H9 (cell line): ENCODE data around the gene ENHO. TPM values are rescaled to one million over a fixed set of nuclear protein-coding genes. Genes with fewer than 3 reads are reported as not detected.

Experiments used
- DNase-seq: peaks from one replicate; pipeline ENCODE4 v3.0.0-alpha.2; 2017
- H2AFZ ChIP-seq: one replicate; pipeline ENCODE4 v1.6.1; 2013; ENCODE audit warnings: mild to moderate bottlenecking, low read length, control low read depth, moderate library complexity
- H2AK5ac ChIP-seq: 2 replicates; pipeline ENCODE4 v1.6.1; 2013; ENCODE audit warnings: low read length, control low read depth, mixed read lengths; ENCODE audit not compliant: insufficient read length
- H2BK120ac ChIP-seq: one replicate; pipeline ENCODE4 v1.6.1; 2013; ENCODE audit warnings: low read depth, mild to moderate bottlenecking, low read length, control low read depth, inconsistent platforms; ENCODE audit not compliant: poor library complexity, severe bottlenecking
- H2BK12ac ChIP-seq: 2 replicates; pipeline ENCODE4 v1.6.1; 2013; ENCODE audit warnings: low read length, control low read depth, mixed read lengths, low read depth; ENCODE audit not compliant: insufficient read length
- H2BK15ac ChIP-seq: 2 replicates; pipeline ENCODE4 v1.6.1; 2013; ENCODE audit warnings: low read depth, low read length, control low read depth
- H2BK20ac ChIP-seq: one replicate; pipeline ENCODE4 v1.6.1; 2013; ENCODE audit warnings: low read depth, mild to moderate bottlenecking, low read length, control low read depth, inconsistent platforms; ENCODE audit not compliant: poor library complexity, severe bottlenecking
- H2BK5ac ChIP-seq: 2 replicates; pipeline ENCODE4 v1.6.1; 2013; ENCODE audit warnings: low read length, control low read depth, mixed read lengths; ENCODE audit not compliant: insufficient read length
- H3K14ac ChIP-seq: 2 replicates; pipeline ENCODE4 v1.6.1; 2013; ENCODE audit warnings: low read length, control low read depth; ENCODE audit not compliant: insufficient read depth
- H3K18ac ChIP-seq: 2 replicates; pipeline ENCODE4 v1.6.1; 2013; ENCODE audit warnings: low read depth, mild to moderate bottlenecking, mixed read lengths, low read length, control low read depth; ENCODE audit not compliant: insufficient read length
- H3K23ac ChIP-seq: 2 replicates; pipeline ENCODE4 v1.6.1; 2013; ENCODE audit warnings: low read length, control low read depth, mixed read lengths, low read depth; ENCODE audit not compliant: insufficient read length
- H3K23me2 ChIP-seq: 2 replicates; pipeline ENCODE4 v1.6.1; 2013; ENCODE audit warnings: low read depth, mild to moderate bottlenecking, mixed read lengths, low read length, control low read depth; ENCODE audit not compliant: insufficient read length, poor library complexity, severe bottlenecking
- H3K27ac ChIP-seq: 2 replicates; pipeline ENCODE4 v1.5.1; 2013; ENCODE audit warnings: low read length, control low read depth, mixed read lengths, low read depth; ENCODE audit not compliant: insufficient read length
- H3K27me3 ChIP-seq: 2 replicates; pipeline ENCODE4 v1.6.1; 2013; ENCODE audit warnings: low read length, control low read depth, inconsistent platforms; ENCODE audit not compliant: insufficient read depth
- H3K4ac ChIP-seq: 2 replicates; pipeline ENCODE4 v1.6.1; 2013; ENCODE audit warnings: low read depth, mild to moderate bottlenecking, control low read depth, inconsistent platforms, low read length, moderate library complexity
- H3K4me1 ChIP-seq: 2 replicates; pipeline ENCODE4 v1.6.1; 2013; ENCODE audit warnings: low read length, control low read depth, inconsistent platforms; ENCODE audit not compliant: insufficient read depth
- H3K4me2 ChIP-seq: 2 replicates; pipeline ENCODE4 v1.6.1; 2013; ENCODE audit warnings: low read length, control low read depth, mixed read lengths; ENCODE audit not compliant: insufficient read length, insufficient read depth
- H3K56ac ChIP-seq: 2 replicates; pipeline ENCODE4 v1.6.1; 2013; ENCODE audit warnings: low read depth, mild to moderate bottlenecking, mixed read lengths, low read length, control low read depth; ENCODE audit not compliant: insufficient read length
- H3K79me1 ChIP-seq: 2 replicates; pipeline ENCODE4 v1.6.1; 2013; ENCODE audit warnings: low read depth, mild to moderate bottlenecking, moderate library complexity, low read length, control low read depth, inconsistent platforms; ENCODE audit not compliant: insufficient read depth, poor library complexity, severe bottlenecking
- H3K79me2 ChIP-seq: 2 replicates; pipeline ENCODE4 v1.6.1; 2013; ENCODE audit warnings: low read length, control low read depth, inconsistent platforms; ENCODE audit not compliant: insufficient read depth
- H3K9ac ChIP-seq: 2 replicates; pipeline ENCODE4 v1.6.1; 2013; ENCODE audit warnings: low read length, control low read depth, mixed read lengths; ENCODE audit not compliant: insufficient read length; ENCODE audit errors: extremely low read depth
- H3K9me3 ChIP-seq: one replicate; pipeline ENCODE4 v1.6.1; 2013; ENCODE audit warnings: low read depth, low read length, inconsistent platforms; ENCODE audit not compliant: control insufficient read depth
- H3T11ph ChIP-seq: one replicate; pipeline ENCODE4 v1.6.1; 2013; ENCODE audit warnings: mild to moderate bottlenecking, low read length, control low read depth, inconsistent platforms
- H4K20me1 ChIP-seq: one replicate; pipeline ENCODE4 v1.6.1; 2013; ENCODE audit not compliant: control insufficient read depth, insufficient read length, insufficient read depth
- H4K5ac ChIP-seq: 2 replicates; pipeline ENCODE4 v1.6.1; 2013; ENCODE audit warnings: low read depth, mild to moderate bottlenecking, mixed read lengths, low read length, control low read depth; ENCODE audit not compliant: insufficient read length
- H4K8ac ChIP-seq: replicated peaks from 2 replicates; pipeline ENCODE4 v1.6.1; 2013; ENCODE audit warnings: low read length, control low read depth, mixed read lengths, low read depth; ENCODE audit not compliant: insufficient read length
- H4K91ac ChIP-seq: 2 replicates; pipeline ENCODE4 v1.6.1; 2013; ENCODE audit warnings: low read depth, mild to moderate bottlenecking, moderate library complexity, mixed read lengths, low read length, control low read depth; ENCODE audit not compliant: insufficient read length
- H3K27ac Mint-ChIP-seq, 3 experiments: 2 replicates in 2 of 3; 3 replicates in 1 of 3; pipeline ENCODE4 v1.8.0; 2020 to 2021; ENCODE audit warnings: mixed read lengths in 3 of 3, mild to moderate bottlenecking in 1 of 3, moderate library complexity in 1 of 3
- H3K27me3 Mint-ChIP-seq: 2 replicates; pipeline ENCODE4 v1.8.0; 2021; ENCODE audit warnings: low read depth, mild to moderate bottlenecking, moderate library complexity, mixed read lengths
- H3K36me3 Mint-ChIP-seq, 3 experiments: 2 replicates in 2 of 3; 3 replicates in 1 of 3; pipeline ENCODE4 v1.8.0; 2020 to 2021; ENCODE audit warnings: low read depth in 3 of 3, mixed read lengths in 3 of 3; ENCODE audit not compliant: insufficient read depth in 1 of 3
- H3K4me1 Mint-ChIP-seq, 2 experiments: 2 replicates each; pipeline ENCODE4 v1.8.0; 2020; ENCODE audit warnings: mixed read lengths in 2 of 2
- H3K4me3 Mint-ChIP-seq, 2 experiments: 2 replicates in 1 of 2; 3 replicates in 1 of 2; pipeline ENCODE4 v1.8.0; 2020 to 2021; ENCODE audit warnings: mild to moderate bottlenecking in 2 of 2, mixed read lengths in 2 of 2, moderate library complexity in 1 of 2
- H3K9me3 Mint-ChIP-seq, 2 experiments: 2 replicates in 1 of 2; 3 replicates in 1 of 2; pipeline ENCODE4 v1.8.0; 2020; ENCODE audit warnings: mild to moderate bottlenecking in 2 of 2, mixed read lengths in 2 of 2, moderate library complexity in 1 of 2
- CTCF ChIP-seq: fragments of 200-600 bp; sonication (generic); conservative IDR thresholded peaks from 3 replicates; pipeline ENCODE4 v1.8.0; 2021; ENCODE audit warnings: antibody characterized with exemption, mild to moderate bottlenecking
- WGBS: extraction: QIAGEN DNeasy Blood & Tissue Kit; methylation state at CpG from one replicate; pipeline ENCODE4 v1.1.7; 2013; ENCODE audit warnings: missing lambda C conversion rate, low lambda C conversion rate, mixed read lengths; ENCODE audit not compliant: insufficient read length; ENCODE audit errors: extremely low coverage; 5-methylcytosine and 5-hydroxymethylcytosine counted together
- total RNA-seq: library from RNA; stranded (reverse); gene quantifications from 2 replicates; pipeline ENCODE4 v1.2.1, GENCODE V29; 2021

The ENHO gene
- total RNA-seq, 1 experiment from 2014 or later, result 14.5 TPM

DNA sequence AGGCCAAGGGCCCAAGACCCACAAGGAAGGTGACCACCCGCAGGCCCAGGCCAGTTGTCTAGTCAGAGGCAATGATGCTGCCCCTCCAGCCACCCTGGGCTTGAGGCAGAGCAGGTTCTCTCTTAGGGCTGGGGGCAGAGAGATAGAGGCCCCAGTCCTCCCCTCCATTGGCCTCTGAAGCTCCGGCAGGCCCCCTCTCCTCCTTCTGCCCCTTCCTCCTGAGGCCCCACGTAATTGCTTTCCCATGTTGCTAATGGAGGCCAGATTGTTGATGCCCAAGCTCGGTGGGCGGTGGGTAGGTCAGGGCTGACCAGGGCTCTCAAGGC, 26.6 kb upstream of the ENHO start:
- Histone ChIP-seq H3K9ac (no peak overlapping the region), H3K14ac (no peak overlapping the region), H3K79me1 (no peaks in the 10 kb centered on the region), H3K23me2 (no peaks in the 10 kb centered on the region), H4K8ac (no peak overlapping the region), H3K9me3 (no peaks in the 10 kb centered on the region), H3K56ac (no peak overlapping the region), H3T11ph (no peak overlapping the region), H2AFZ (no peak overlapping the region), H4K20me1 (no peaks in the 10 kb centered on the region), H2BK15ac (no peak overlapping the region), H3K4me2 (no peak overlapping the region), H2BK5ac (no peak overlapping the region), H3K4me1 (no peaks in the 10 kb centered on the region), H3K4ac (no peak overlapping the region), H2BK120ac (no peak overlapping the region), H2BK12ac (no peak overlapping the region), H2AK5ac (no peak overlapping the region), H3K79me2 (no peaks in the 10 kb centered on the region), H3K27ac (no peak overlapping the region), H4K5ac (no peak overlapping the region), H3K23ac (no peak overlapping the region), H3K27me3 (no peaks in the 10 kb centered on the region), H3K18ac (no peak overlapping the region), H4K91ac (no peak overlapping the region), H2BK20ac (no peak overlapping the region)
- no peak overlapping the region for H3K4me3 Mint-ChIP-seq
- DNase-seq, result no peak
- H3K4me1 Mint-ChIP-seq, result peaks cover 5 to 12% of the 10 kb centered on the region in 2 experiments
- H3K9me3 Mint-ChIP-seq, result no peaks in the 10 kb centered on the region
- peaks cover 17% of the 10 kb centered on the region for H3K27me3 Mint-ChIP-seq
- peak overlapping the region in 1 of 3 experiments; percentile 87; a peak in 1 of 7 replicates for H3K27ac Mint-ChIP-seq
- no peaks in the 10 kb centered on the region for H3K36me3 Mint-ChIP-seq
- TF ChIP-seq CTCF, result no peak
- no CpG with 5 or more reads among the region's 5 CpGs for WGBS
